Neural cell (in vitro differentiated cells): ENCODE data around the gene EPB41L2. TPM values are rescaled to one million over a fixed set of nuclear protein-coding genes. Genes with fewer than 3 reads are reported as not detected.

Experiments
- H2AFZ ChIP-seq: fragments of 200-600, 300-800 bp; sonication (generic), shearing (Covaris generic); 2 replicates; pipeline ENCODE4 v1.6.0; 2014; ENCODE audit warnings: low read depth, mild to moderate bottlenecking, antibody characterized with exemption, low read length, moderate library complexity
- H3F3A ChIP-seq: fragments of 200-600 bp; shearing (Covaris generic); 2 replicates; pipeline ENCODE4 v1.6.1; 2016; ENCODE audit warnings: mild to moderate bottlenecking, moderate library complexity, mixed read lengths, antibody characterized with exemption, low read length; ENCODE audit not compliant: insufficient read depth, poor library complexity, severe bottlenecking
- H3K27ac ChIP-seq: fragments of 200-600, 300-800 bp; sonication (generic), shearing (Covaris generic); 2 replicates; pipeline ENCODE4 v1.5.1; 2014; ENCODE audit warnings: mild to moderate bottlenecking, low read length, moderate library complexity
- H3K27me3 ChIP-seq: fragments of 300-800, 200-600 bp; sonication (generic), shearing (Covaris generic); 2 replicates; pipeline ENCODE4 v1.6.0; 2014; ENCODE audit warnings: mild to moderate bottlenecking, low read depth, low read length, moderate library complexity; ENCODE audit not compliant: insufficient read depth
- H3K36me3 ChIP-seq: fragments of 300-800, 200-600 bp; sonication (generic), shearing (Covaris generic); 2 replicates; pipeline ENCODE4 v1.5.1; 2014; ENCODE audit warnings: mild to moderate bottlenecking, antibody characterized with exemption, low read length, moderate library complexity; ENCODE audit not compliant: insufficient read depth
- H3K4me2 ChIP-seq: fragments of 300-800, 200-600 bp; sonication (generic), shearing (Covaris generic); 2 replicates; pipeline ENCODE4 v1.6.0; 2014; ENCODE audit warnings: mild to moderate bottlenecking, low read length
- H3K4me3 ChIP-seq: fragments of 300-800, 200-600 bp; sonication (generic), shearing (Covaris generic); 2 replicates; pipeline ENCODE4 v1.5.1; 2014; ENCODE audit warnings: mild to moderate bottlenecking, low read length, moderate library complexity
- H3K79me2 ChIP-seq: fragments of 200-600 bp; shearing (Covaris generic); replicated peaks from 2 replicates; pipeline ENCODE4 v1.6.0; 2014; ENCODE audit warnings: mild to moderate bottlenecking, low read length, moderate library complexity; ENCODE audit not compliant: insufficient read depth
- H3K9ac ChIP-seq: fragments of 300-800, 200-600 bp; sonication (generic), shearing (Covaris generic); 2 replicates; pipeline ENCODE4 v1.6.1; 2016; ENCODE audit warnings: mild to moderate bottlenecking, low read length, mixed read lengths
- H3K9me2 ChIP-seq: fragments of 200-600 bp; shearing (Covaris generic); 2 replicates; pipeline ENCODE4 v1.6.1; 2016; ENCODE audit warnings: mild to moderate bottlenecking, low read length, mixed read lengths; ENCODE audit not compliant: insufficient read depth
- H3K9me3 ChIP-seq: fragments of 200-600, 300-800 bp; sonication (generic), shearing (Covaris generic); 2 replicates; pipeline ENCODE4 v1.6.1; 2016; ENCODE audit warnings: mild to moderate bottlenecking, mixed run types, low read length, moderate library complexity, mixed read lengths
- H4K20me1 ChIP-seq: fragments of 200-600 bp; shearing (Covaris generic); 2 replicates; pipeline ENCODE4 v1.6.1; 2016; ENCODE audit warnings: mild to moderate bottlenecking, mixed run types; ENCODE audit not compliant: insufficient read depth
- EP300 ChIP-seq: fragments of 450-650 bp; conservative IDR thresholded peaks from 2 replicates; pipeline ENCODE4 v1.6.1; 2014; ENCODE audit warnings: antibody characterized with exemption, mild to moderate bottlenecking, moderate library complexity; ENCODE audit not compliant: poor library complexity, severe bottlenecking
- EZH2 ChIP-seq: fragments of 200-600, 300-800 bp; shearing (Covaris generic), sonication (generic); IDR thresholded peaks from 2 replicates; pipeline ENCODE4 v1.6.1; 2014; ENCODE audit warnings: antibody characterized with exemption, low read length, borderline replicate concordance, mild to moderate bottlenecking; ENCODE audit not compliant: insufficient read depth, poor library complexity, severe bottlenecking
- MXI1 ChIP-seq: fragments of 450-650 bp; conservative IDR thresholded peaks from 2 replicates; pipeline ENCODE4 v1.6.1; 2014; ENCODE audit warnings: antibody characterized with exemption, mild to moderate bottlenecking; ENCODE audit not compliant: poor library complexity, severe bottlenecking
- POLR2AphosphoS5 ChIP-seq: IDR thresholded peaks from 2 replicates; pipeline ENCODE4 v1.6.1; 2012
- RAD21 ChIP-seq: fragments of 450-650 bp; conservative IDR thresholded peaks from 2 replicates; pipeline ENCODE4 v1.6.1; 2014; ENCODE audit warnings: antibody characterized with exemption, mild to moderate bottlenecking, moderate library complexity
- SMC3 ChIP-seq: fragments of 450-650 bp; conservative IDR thresholded peaks from 2 replicates; pipeline ENCODE4 v1.6.1; 2014; ENCODE audit warnings: antibody characterized with exemption, mild to moderate bottlenecking, moderate library complexity; ENCODE audit not compliant: poor library complexity
- TAF1 ChIP-seq: IDR thresholded peaks from 2 replicates; pipeline ENCODE4 v1.6.1; 2012; ENCODE audit warnings: low read depth
- polyA plus RNA-seq: library from polyadenylated mRNA; depleted of rRNA; stranded (reverse); fragments of >200 nt; gene quantifications from 2 replicates; pipeline ENCODE4 v1.2.3, GENCODE V29; 2014
- TF ChIP-seq, protein P1 (sequence below): IDR thresholded peaks from 2 replicates; pipeline ENCODE4 v1.6.1; 2012; ENCODE audit warnings: borderline replicate concordance
- TF ChIP-seq, protein P2 (sequence below): fragments of 450-650 bp; IDR thresholded peaks from 2 replicates; pipeline ENCODE4 v1.5.1; 2014; ENCODE audit warnings: antibody characterized with exemption, mild to moderate bottlenecking, moderate library complexity; ENCODE audit not compliant: poor library complexity, severe bottlenecking

Gene EPB41L2
- polyA plus RNA-seq, 1 donor from 2014 or later, result 13.5 TPM

DNA sequence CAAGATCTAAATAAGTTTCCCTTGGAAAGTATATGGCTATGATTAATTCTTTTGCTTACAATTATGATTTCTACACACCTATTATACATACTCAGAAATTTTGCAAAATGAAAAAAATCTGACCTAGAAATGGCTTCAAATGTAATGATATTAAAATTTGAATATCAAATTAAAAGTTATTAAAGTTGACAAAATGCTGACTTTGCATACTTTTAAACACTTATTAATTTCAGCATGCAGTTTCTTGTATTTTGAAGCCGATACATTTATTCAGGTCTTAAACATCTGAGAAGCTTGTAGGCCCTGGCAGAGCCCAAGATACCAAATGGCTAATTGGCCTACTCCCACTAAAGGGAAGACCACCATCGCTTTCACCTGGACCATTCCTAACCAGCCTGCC lies 176.1 kb downstream of the EPB41L2 start:
- TF ChIP-seq, protein P1, sequence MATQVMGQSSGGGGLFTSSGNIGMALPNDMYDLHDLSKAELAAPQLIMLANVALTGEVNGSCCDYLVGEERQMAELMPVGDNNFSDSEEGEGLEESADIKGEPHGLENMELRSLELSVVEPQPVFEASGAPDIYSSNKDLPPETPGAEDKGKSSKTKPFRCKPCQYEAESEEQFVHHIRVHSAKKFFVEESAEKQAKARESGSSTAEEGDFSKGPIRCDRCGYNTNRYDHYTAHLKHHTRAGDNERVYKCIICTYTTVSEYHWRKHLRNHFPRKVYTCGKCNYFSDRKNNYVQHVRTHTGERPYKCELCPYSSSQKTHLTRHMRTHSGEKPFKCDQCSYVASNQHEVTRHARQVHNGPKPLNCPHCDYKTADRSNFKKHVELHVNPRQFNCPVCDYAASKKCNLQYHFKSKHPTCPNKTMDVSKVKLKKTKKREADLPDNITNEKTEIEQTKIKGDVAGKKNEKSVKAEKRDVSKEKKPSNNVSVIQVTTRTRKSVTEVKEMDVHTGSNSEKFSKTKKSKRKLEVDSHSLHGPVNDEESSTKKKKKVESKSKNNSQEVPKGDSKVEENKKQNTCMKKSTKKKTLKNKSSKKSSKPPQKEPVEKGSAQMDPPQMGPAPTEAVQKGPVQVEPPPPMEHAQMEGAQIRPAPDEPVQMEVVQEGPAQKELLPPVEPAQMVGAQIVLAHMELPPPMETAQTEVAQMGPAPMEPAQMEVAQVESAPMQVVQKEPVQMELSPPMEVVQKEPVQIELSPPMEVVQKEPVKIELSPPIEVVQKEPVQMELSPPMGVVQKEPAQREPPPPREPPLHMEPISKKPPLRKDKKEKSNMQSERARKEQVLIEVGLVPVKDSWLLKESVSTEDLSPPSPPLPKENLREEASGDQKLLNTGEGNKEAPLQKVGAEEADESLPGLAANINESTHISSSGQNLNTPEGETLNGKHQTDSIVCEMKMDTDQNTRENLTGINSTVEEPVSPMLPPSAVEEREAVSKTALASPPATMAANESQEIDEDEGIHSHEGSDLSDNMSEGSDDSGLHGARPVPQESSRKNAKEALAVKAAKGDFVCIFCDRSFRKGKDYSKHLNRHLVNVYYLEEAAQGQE, result no peak
- TF ChIP-seq SMC3 (no peak), MXI1 (no peak), EZH2 (no peak), RAD21 (no peak), TAF1 (no peak), POLR2AphosphoS5 (no peak), EP300 (no peak)
- TF ChIP-seq, protein P2, sequence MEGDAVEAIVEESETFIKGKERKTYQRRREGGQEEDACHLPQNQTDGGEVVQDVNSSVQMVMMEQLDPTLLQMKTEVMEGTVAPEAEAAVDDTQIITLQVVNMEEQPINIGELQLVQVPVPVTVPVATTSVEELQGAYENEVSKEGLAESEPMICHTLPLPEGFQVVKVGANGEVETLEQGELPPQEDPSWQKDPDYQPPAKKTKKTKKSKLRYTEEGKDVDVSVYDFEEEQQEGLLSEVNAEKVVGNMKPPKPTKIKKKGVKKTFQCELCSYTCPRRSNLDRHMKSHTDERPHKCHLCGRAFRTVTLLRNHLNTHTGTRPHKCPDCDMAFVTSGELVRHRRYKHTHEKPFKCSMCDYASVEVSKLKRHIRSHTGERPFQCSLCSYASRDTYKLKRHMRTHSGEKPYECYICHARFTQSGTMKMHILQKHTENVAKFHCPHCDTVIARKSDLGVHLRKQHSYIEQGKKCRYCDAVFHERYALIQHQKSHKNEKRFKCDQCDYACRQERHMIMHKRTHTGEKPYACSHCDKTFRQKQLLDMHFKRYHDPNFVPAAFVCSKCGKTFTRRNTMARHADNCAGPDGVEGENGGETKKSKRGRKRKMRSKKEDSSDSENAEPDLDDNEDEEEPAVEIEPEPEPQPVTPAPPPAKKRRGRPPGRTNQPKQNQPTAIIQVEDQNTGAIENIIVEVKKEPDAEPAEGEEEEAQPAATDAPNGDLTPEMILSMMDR, result no peak

DNA sequence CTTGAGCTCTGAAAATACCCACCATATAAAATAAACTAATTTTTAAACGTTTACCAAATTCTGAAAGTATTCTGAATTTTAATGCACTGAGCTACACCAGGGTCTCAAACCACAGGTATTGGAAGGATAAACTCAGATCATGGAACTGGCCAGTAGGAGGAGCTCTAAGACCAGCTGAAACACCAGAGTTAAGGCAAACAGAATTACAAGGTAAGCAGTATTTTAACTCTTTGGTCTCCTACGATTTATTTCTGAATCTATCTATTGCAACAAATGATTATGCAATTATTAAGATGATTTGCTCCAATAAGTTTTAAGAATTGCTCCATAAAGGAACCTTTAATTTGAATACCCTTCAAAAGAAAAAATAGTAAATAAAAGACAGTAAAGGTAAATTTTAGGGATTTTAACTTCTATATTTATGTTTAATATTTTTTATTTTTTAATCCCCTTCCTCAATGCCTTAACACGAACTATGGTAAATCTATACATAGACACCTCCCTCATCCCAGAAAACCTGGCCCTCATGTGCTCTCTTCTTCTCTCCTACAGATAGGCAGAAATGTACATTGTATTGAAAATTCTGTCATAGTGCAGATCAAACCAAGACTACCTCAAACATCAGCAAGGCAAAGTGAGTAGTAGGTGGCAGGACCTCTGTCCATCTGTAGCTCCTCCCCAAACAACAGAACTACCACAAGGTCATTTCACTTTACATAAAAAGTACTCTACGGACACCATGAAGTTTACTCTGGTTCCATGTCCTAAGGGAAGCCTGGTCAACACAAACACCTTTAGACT lies 177.5 kb downstream of the EPB41L2 start:
- Histone ChIP-seq H3K9ac (no peak overlapping the region), H3F3A (no peaks in the 10 kb centered on the region), H3K9me2 (no peaks in the 10 kb centered on the region), H3K4me3 (no peak overlapping the region), H2AFZ (no peak overlapping the region), H4K20me1 (no peaks in the 10 kb centered on the region), H3K4me2 (no peak overlapping the region), H3K79me2 (no peaks in the 10 kb centered on the region), H3K27ac (no peak overlapping the region), H3K9me3 (no peaks in the 10 kb centered on the region), H3K27me3 (no peaks in the 10 kb centered on the region), H3K36me3 (no peaks in the 10 kb centered on the region)
- TF ChIP-seq RAD21, result peak; percentile 98
- TF ChIP-seq, protein P2, result peak; percentile 95
- no peak for TF ChIP-seq POLR2AphosphoS5
- peak; percentile 99 for TF ChIP-seq SMC3

More for the DNA sequence above, 176.1 kb downstream of the EPB41L2 start:
- Histone ChIP-seq H3K79me2 (no peaks in the 10 kb centered on the region), H3K9me3 (no peaks in the 10 kb centered on the region), H3K4me2 (no peak overlapping the region), H3K9ac (no peak overlapping the region), H3K27ac (no peak overlapping the region), H3K36me3 (no peaks in the 10 kb centered on the region), H3F3A (no peaks in the 10 kb centered on the region), H2AFZ (no peak overlapping the region), H3K27me3 (no peaks in the 10 kb centered on the region), H4K20me1 (no peaks in the 10 kb centered on the region), H3K9me2 (no peaks in the 10 kb centered on the region), H3K4me3 (no peak overlapping the region)
